ENCODE results near the gene XPA.
A peak's percentile ranks its signal among the peaks of the same experiment; 100 is the strongest.
"Not testable (repeated sequence)": the region's sequence is repeated elsewhere in the genome, so short reads cannot be mapped to it uniquely, and the experiment has no call there.

The XPA gene

DNA sequence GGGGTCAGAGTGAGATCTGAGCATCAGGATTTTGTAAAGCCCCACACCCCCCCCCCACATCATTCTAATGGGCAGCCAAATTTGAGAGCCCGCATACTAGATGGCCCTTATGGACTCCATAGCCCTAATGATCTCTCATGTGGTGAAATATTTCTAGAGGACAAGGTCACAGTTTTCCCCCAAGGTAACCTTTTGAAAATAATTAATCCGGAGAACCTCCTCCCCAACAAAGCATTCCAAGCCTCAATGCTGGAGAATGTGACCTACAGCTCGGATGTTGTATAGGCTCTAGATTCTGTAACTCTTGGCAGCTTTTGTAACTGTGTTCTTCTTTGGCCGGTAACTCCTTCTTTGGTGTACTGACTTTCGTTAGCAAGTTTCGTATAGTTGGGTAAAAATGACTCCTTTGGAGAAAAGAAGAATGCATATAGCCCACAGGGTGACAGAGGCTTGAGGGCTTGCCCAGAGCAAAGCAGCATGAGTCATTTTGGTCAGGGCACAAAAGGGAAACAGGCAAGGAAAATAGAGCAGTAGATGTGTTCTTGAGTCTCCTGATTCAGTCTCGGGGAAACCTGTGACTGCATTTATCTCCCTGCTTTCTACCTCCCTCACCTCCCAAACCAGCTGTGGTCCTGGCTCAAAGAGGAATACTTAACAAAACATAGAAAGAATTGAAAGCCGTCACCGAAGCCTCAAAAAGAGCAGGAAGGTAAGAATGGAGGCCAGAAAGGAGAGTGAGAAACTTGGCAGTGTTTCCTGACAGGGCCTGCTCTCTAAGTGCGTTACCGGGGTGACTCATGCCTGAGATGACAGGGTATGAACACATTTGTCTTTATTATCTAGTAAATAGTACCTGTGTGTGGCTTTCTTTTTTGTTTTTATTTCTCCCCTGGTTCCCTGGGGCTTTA is 6.6 kb upstream of the XPA start:
- H3K4me3 ChIP-seq (ENCODE audit: low read length) = peak overlapping the region; percentile 13
- peak; percentile 43 for DNase-seq (ENCODE audit: low read depth)
- TF ChIP-seq, protein P1, sequence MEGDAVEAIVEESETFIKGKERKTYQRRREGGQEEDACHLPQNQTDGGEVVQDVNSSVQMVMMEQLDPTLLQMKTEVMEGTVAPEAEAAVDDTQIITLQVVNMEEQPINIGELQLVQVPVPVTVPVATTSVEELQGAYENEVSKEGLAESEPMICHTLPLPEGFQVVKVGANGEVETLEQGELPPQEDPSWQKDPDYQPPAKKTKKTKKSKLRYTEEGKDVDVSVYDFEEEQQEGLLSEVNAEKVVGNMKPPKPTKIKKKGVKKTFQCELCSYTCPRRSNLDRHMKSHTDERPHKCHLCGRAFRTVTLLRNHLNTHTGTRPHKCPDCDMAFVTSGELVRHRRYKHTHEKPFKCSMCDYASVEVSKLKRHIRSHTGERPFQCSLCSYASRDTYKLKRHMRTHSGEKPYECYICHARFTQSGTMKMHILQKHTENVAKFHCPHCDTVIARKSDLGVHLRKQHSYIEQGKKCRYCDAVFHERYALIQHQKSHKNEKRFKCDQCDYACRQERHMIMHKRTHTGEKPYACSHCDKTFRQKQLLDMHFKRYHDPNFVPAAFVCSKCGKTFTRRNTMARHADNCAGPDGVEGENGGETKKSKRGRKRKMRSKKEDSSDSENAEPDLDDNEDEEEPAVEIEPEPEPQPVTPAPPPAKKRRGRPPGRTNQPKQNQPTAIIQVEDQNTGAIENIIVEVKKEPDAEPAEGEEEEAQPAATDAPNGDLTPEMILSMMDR (conservative IDR thresholded peaks at IDR 0.05; ENCODE audit: low read depth, low read length) = no peak

DNA sequence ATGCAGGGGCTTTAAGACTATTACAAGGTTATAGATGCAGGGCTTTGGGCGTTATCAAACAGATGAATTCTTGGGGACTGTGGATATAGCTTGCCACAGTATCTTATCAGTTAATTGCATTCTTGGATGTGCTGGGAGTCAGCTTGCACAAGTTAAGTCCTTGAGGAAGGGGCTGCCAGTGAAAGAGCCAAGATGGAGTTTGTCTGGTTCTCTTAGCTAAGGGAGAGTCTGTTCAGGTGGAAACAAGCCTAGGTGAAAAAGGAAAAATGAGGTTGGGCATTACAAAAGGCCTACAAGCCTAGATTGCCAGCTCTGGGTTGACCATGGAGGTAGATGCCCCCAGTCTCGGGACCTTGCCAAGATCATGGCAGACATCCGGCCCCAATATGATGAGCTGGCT is 2.7 kb upstream of the XPA start:
- not testable (repeated sequence) for DNase-seq (ENCODE audit: low read depth); H3K4me3 ChIP-seq (ENCODE audit: low read length)

DNA sequence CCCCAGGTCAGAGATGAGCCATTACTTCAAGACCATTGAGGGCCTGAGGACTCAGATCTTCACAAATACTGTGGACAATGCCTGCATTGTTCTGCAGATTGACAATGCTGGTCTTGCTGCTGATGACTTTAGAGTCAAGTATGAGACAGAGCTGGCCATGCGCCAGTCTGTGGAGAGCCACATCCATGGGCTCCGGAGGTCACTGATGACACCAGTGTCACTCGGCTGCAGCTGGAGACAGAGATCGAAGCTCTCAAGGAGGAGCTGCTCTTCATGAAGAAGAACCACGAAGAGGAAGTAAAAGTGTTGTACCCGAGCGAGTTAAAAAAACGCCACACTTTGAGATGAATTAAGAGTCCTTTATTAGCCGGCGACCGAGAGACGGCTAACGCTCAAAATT is 2.1 kb upstream of the XPA start:
- DNase-seq (ENCODE audit: low read depth); H3K4me3 ChIP-seq (ENCODE audit: low read length): not testable (repeated sequence)

DNA sequence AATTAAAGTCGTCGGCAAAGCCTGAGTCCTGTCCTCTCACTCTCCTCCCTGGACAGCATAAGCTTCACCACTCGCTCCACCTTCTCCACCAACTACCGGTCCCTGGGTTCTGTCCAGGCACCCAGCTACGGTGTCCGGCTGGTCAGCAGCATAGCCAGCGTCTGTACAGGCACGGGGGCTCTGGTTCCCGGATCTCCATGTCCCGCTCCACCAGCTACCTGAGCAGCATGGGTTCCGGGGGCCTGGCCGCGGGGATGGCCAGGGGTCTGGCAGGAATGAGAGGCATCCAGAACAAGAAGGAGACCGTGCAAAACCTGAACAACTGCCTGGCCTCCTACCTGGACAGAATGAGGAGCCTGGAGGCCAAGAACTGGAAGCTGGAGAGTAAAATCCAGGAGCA is 1.7 kb upstream of the XPA start:
- DNase-seq (ENCODE audit: low read depth) = no peak
- TF ChIP-seq, protein P1 (conservative IDR thresholded peaks at IDR 0.05; ENCODE audit: low read depth, low read length) = no peak
- H3K4me3 ChIP-seq (ENCODE audit: low read length) = no peak overlapping the region

DNA sequence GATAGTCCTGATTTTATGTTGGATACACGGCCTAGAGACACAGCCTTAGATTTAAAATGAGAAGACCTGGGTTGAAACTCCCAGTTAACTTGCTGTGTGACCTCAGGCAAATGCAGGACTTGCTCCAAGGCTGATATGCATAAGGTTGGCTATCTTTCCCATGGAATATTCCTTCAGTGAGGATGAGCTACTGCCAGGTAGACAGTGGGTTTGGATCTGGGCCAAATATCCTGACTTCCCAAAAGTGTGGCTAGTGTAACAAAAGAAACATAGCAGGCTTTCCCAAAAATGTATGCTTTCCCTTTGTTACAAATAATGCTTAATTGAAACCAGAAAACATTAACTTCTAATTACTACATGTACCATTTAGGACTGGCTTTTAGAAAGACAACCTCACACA is 697 bp upstream of the XPA start:
- DNase-seq (ENCODE audit: low read depth) = no peak
- peak overlapping the region; percentile 77 for H3K4me3 ChIP-seq (ENCODE audit: low read length)
- TF ChIP-seq, protein P1 (conservative IDR thresholded peaks at IDR 0.05; ENCODE audit: low read depth, low read length) = no peak

DNA sequence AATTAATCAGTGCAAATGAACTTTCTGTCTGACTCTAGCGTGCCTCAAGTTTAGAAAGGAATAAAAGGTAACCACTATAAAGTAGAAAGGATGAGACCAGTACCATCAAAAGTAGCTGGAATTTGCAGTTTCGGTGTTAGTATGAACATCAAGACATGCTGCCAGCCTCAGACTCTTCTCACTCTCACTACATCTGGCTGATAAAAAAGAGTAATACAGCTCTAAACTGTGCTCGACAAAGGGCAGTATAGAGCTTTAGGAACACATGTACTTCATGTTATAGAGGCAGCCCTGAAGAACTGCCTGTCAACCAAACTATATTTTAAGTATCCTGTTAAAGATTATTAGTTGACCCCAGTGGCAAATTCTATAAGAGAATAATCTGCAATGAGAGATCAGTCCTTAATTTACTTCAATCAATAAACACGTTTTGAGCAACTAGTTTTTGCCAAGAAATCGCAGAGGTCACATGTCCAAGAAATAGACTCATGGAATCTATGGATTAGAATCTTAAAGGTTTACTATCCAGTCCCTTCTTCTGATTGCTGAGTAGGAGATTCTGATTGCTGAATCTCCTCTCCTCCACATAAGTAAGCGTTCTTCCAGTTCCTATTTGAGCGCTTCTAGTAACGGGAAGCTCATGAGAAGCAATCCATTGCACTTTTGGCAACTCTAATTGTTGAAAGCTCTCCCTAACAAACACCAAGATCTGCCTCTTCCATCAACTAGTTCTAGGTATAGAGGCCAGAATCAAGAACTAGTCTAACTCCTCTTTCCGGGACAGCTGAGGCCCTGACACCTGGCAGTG is 941 bp downstream of the XPA start:
- DNase-seq (ENCODE audit: low read depth) = no peak
- H3K4me3 ChIP-seq (ENCODE audit: low read length) = peak overlapping the region; percentile 77
- TF ChIP-seq, protein P1 (conservative IDR thresholded peaks at IDR 0.05; ENCODE audit: low read depth, low read length) = no peak

DNA sequence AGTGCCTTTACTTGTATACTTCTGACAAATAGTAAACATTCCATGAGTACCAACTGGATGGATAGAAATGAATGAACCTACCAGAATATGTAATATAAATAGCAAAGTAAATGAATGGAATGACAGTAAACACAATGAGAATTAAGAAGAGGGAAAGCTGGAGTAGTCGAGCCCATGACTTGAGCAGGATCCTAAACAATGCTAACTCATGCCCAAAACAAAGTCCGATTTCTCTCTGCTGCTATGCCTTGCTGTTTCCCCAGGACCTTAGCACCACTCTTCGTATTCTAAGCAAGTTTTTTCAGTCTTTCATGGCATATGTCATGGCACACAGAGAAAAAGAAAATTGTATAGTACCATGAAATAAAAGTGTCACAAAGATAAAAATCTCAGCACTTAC is 1.8 kb downstream of the XPA start:
- TF ChIP-seq, protein P1 (conservative IDR thresholded peaks at IDR 0.05; ENCODE audit: low read depth, low read length) = no peak
- H3K4me3 ChIP-seq (ENCODE audit: low read length) = peak overlapping the region; percentile 77
- no peak for DNase-seq (ENCODE audit: low read depth)

DNA sequence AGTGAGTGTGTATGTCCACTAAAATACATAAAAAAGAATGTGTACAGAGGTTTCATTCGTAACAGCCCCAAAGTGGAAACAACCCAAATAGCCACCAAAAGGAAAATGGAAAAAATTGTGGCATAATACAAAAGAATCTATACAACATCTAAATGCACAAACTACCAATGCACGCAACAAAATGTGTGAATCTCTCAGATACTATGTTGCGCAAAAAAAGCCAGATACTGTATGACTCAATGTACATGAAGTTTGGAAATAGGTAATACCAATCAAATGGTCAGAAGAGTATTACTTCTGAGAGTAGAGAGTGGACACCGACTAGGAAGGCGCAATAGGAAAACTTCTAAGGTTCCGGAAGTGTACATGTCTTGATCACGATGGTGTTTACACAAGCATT is 2.4 kb downstream of the XPA start:
- H3K4me3 ChIP-seq (ENCODE audit: low read length) = no peak overlapping the region
- no peak for DNase-seq (ENCODE audit: low read depth)
- TF ChIP-seq, protein P1 (conservative IDR thresholded peaks at IDR 0.05; ENCODE audit: low read depth, low read length) = no peak
